MM.1S (cell line): ENCODE results near the gene SAMD14.

Source experiments
- DNase-seq: peaks from one replicate; pipeline ENCODE4 v3.0.0-alpha.2; 2015
- H2AFZ ChIP-seq: fragments of 300-600 bp; sonication (generic); 2 replicates; pipeline ENCODE4 v1.6.0; 2016; ENCODE audit warnings: antibody characterized with exemption, low read length
- H3F3A ChIP-seq: fragments of 300-600 bp; sonication (generic); 2 replicates; pipeline ENCODE4 v1.6.1; 2016; ENCODE audit warnings: mild to moderate bottlenecking, antibody characterized with exemption, low read length, moderate library complexity, mixed read lengths; ENCODE audit not compliant: insufficient read depth
- H3K27ac ChIP-seq: fragments of 300-600 bp; sonication (generic); 2 replicates; pipeline ENCODE4 v1.5.1; 2016; ENCODE audit warnings: mild to moderate bottlenecking, low read length
- H3K27me3 ChIP-seq: fragments of 300-600 bp; sonication (generic); replicated peaks from 2 replicates; pipeline ENCODE4 v1.6.0; 2016; ENCODE audit warnings: low read length; ENCODE audit not compliant: insufficient read depth
- H3K36me3 ChIP-seq: fragments of 300-600 bp; sonication (generic); replicated peaks from 2 replicates; pipeline ENCODE4 v1.6.1; 2016; ENCODE audit warnings: mild to moderate bottlenecking, low read length, mixed read lengths; ENCODE audit not compliant: insufficient read depth
- H3K4me1 ChIP-seq: fragments of 300-600 bp; sonication (generic); 2 replicates; pipeline ENCODE4 v1.6.1; 2016; ENCODE audit warnings: low read length, mixed read lengths
- H3K4me2 ChIP-seq: fragments of 300-600 bp; sonication (generic); 2 replicates; pipeline ENCODE4 v1.6.0; 2016; ENCODE audit warnings: low read depth, low read length
- H3K4me3 ChIP-seq: fragments of 300-600 bp; sonication (generic); 2 replicates; pipeline ENCODE4 v1.5.1; 2016; ENCODE audit warnings: low read length, mixed read lengths
- H3K79me2 ChIP-seq: fragments of 300-600 bp; sonication (generic); 2 replicates; pipeline ENCODE4 v1.6.1; 2016; ENCODE audit warnings: mixed run types, low read length, mixed read lengths
- H3K9ac ChIP-seq: fragments of 300-600 bp; sonication (generic); 2 replicates; pipeline ENCODE4 v1.6.1; 2016; ENCODE audit warnings: low read length, mixed read lengths
- H3K9me2 ChIP-seq: fragments of 300-600 bp; sonication (generic); replicated peaks from 2 replicates; pipeline ENCODE4 v1.6.1; 2016; ENCODE audit warnings: mild to moderate bottlenecking, low read length, mixed read lengths; ENCODE audit not compliant: insufficient read depth
- H3K9me3 ChIP-seq: fragments of 300-600 bp; sonication (generic); replicated peaks from 2 replicates; pipeline ENCODE4 v1.6.1; 2016; ENCODE audit warnings: mild to moderate bottlenecking, low read length, mixed read lengths; ENCODE audit not compliant: insufficient read depth
- H4K20me1 ChIP-seq: fragments of 300-600 bp; sonication (generic); 2 replicates; pipeline ENCODE4 v1.6.1; 2016; ENCODE audit warnings: mild to moderate bottlenecking, low read length, moderate library complexity, mixed read lengths; ENCODE audit not compliant: insufficient read depth
- CTCF ChIP-seq: fragments of 300-600 bp; sonication (generic); IDR thresholded peaks from 2 replicates; pipeline ENCODE4 v1.5.1; 2016; ENCODE audit warnings: antibody characterized with exemption, low read length, mixed read lengths
- EZH2 ChIP-seq: fragments of 300-600 bp; sonication (generic); optimal IDR thresholded peaks from 2 replicates; pipeline ENCODE3; 2017; ENCODE audit warnings: low read depth, mild to moderate bottlenecking, antibody characterized with exemption, low read length, mixed read lengths
- EZH2phosphoT487 ChIP-seq: fragments of 300-600 bp; sonication (generic); IDR thresholded peaks from 2 replicates; pipeline ENCODE4 v1.6.1; 2018; ENCODE audit warnings: antibody characterized with exemption, low read length

The SAMD14 gene

GRCh38 chr17:50141026-50141744 lies 11.2 kb upstream of the SAMD14 start:
- H3K9ac ChIP-seq = no peak overlapping the region
- H3K9me2 ChIP-seq = no peaks in the 10 kb centered on the region
- H2AFZ ChIP-seq = no peak overlapping the region
- peaks cover 4% of the 10 kb centered on the region; the same call in 1 of the 2 replicates for H3F3A ChIP-seq
- H3K4me2 ChIP-seq = no peak overlapping the region
- H4K20me1 ChIP-seq = no peaks in the 10 kb centered on the region
- no peaks in the 10 kb centered on the region for H3K4me1 ChIP-seq
- no peaks in the 10 kb centered on the region for H3K9me3 ChIP-seq
- DNase-seq = no peak
- no peak overlapping the region for H3K27ac ChIP-seq
- peaks cover 11% of the 10 kb centered on the region for H3K36me3 ChIP-seq
- no peak overlapping the region for H3K4me3 ChIP-seq
- TF ChIP-seq EZH2 (no peak), CTCF (no peak), EZH2phosphoT487 (no peak)
- H3K79me2 ChIP-seq = peaks cover 60% of the 10 kb centered on the region
- H3K27me3 ChIP-seq = no peaks in the 10 kb centered on the region

- peaks cover 4% of the 10 kb centered on the region; the same call in 1 of the 2 replicates for H3F3A ChIP-seq
- no peak overlapping the region for H3K4me2 ChIP-seq
- H4K20me1 ChIP-seq = no peaks in the 10 kb centered on the region
- DNase-seq = peak; percentile 48
- H3K4me3 ChIP-seq = no peak overlapping the region
- H3K36me3 ChIP-seq = peaks cover 11% of the 10 kb centered on the region
- peaks cover 51% of the 10 kb centered on the region for H3K79me2 ChIP-seq
- TF ChIP-seq EZH2phosphoT487 (no peak), EZH2 (no peak), CTCF (peak; percentile 89)
- H3K9ac ChIP-seq = no peak overlapping the region
- no peaks in the 10 kb centered on the region for H3K4me1 ChIP-seq
- no peak overlapping the region for H2AFZ ChIP-seq
- H3K27me3 ChIP-seq = no peaks in the 10 kb centered on the region
- H3K9me2 ChIP-seq = no peaks in the 10 kb centered on the region
- H3K27ac ChIP-seq = no peak overlapping the region
- no peaks in the 10 kb centered on the region for H3K9me3 ChIP-seq
Observed at GRCh38 chr17:50139950-50140885, 10.3 kb upstream of the SAMD14 start.

GRCh38 chr17:50139185-50139783 lies 9.3 kb upstream of the SAMD14 start:
- TF ChIP-seq EZH2 (no peak), EZH2phosphoT487 (no peak), CTCF (no peak)
- no peak overlapping the region for H3K27ac ChIP-seq
- no peaks in the 10 kb centered on the region for H3K27me3 ChIP-seq
- H3K4me1 ChIP-seq = no peaks in the 10 kb centered on the region
- no peak overlapping the region for H3K9ac ChIP-seq
- peaks cover 4% of the 10 kb centered on the region; the same call in 1 of the 2 replicates for H3F3A ChIP-seq
- no peak overlapping the region for H3K4me2 ChIP-seq
- H2AFZ ChIP-seq = no peak overlapping the region
- no peaks in the 10 kb centered on the region for H4K20me1 ChIP-seq
- no peak overlapping the region for H3K4me3 ChIP-seq
- H3K36me3 ChIP-seq = peaks cover 11% of the 10 kb centered on the region
- H3K9me3 ChIP-seq = no peaks in the 10 kb centered on the region
- DNase-seq = no peak
- no peaks in the 10 kb centered on the region for H3K9me2 ChIP-seq
- H3K79me2 ChIP-seq = peaks cover 41% of the 10 kb centered on the region
